Activated T-cell treated with anti-CD3 and anti-CD28 coated beads, Interleukin-2, amount 50 U/mL, for 72 hours (primary cell): ENCODE measurements around the gene SUGCT. TPM values are rescaled to one million over a fixed set of nuclear protein-coding genes. Genes with fewer than 3 reads are reported as not detected.

Experiments
- ATAC-seq, 2 donors: fragments of 150-1000 bp; cut with Tn5 transposase; replicated peaks in 1 of 2; 2 replicates each; pipeline ENCODE4 v1.10.0; 2021; ENCODE audit warnings: moderate library complexity in 2 of 2, mild to moderate bottlenecking in 1 of 2
- DNase-seq, 2 donors: peaks; one replicate each; pipeline ENCODE4 v3.0.0; 2021 to 2022; ENCODE audit warnings: mixed read lengths in 1 of 2
- H3K27ac Mint-ChIP-seq: one replicate; pipeline ENCODE4 v1.8.0; 2022; ENCODE audit warnings: mild to moderate bottlenecking, moderate library complexity, mixed read lengths
- H3K27me3 Mint-ChIP-seq: one replicate; pipeline ENCODE4 v1.8.0; 2022; ENCODE audit warnings: low read depth, mixed read lengths
- H3K36me3 Mint-ChIP-seq, 2 donors: one replicate each; pipeline ENCODE4 v1.8.0; 2022; ENCODE audit warnings: mixed read lengths in 2 of 2, mild to moderate bottlenecking in 1 of 2; ENCODE audit not compliant: insufficient read depth in 2 of 2
- H3K4me1 Mint-ChIP-seq: one replicate; pipeline ENCODE4 v1.8.0; 2022; ENCODE audit warnings: low read depth, mixed read lengths
- H3K4me3 Mint-ChIP-seq, 2 donors: one replicate each; pipeline ENCODE4 v1.8.0; 2022; ENCODE audit warnings: mild to moderate bottlenecking in 2 of 2, mixed read lengths in 2 of 2, moderate library complexity in 2 of 2
- H3K9me3 Mint-ChIP-seq, 2 donors: one replicate each; pipeline ENCODE4 v1.8.0; 2022; ENCODE audit warnings: mixed read lengths in 2 of 2
- total RNA-seq, 2 donors: library from RNA; stranded (reverse); gene quantifications; one replicate each; pipeline ENCODE4 v1.2.3, GENCODE V29; 2022

The SUGCT gene
- total RNA-seq, 2 donors from 2014 or later, result 1.5 to 1.6 TPM

- H3K4me1 Mint-ChIP-seq, result no peaks in the 10 kb centered on the region
- H3K27me3 Mint-ChIP-seq, result no peaks in the 10 kb centered on the region
- DNase-seq (no peak), ATAC-seq (no peak)
- H3K4me3 Mint-ChIP-seq, result no peak overlapping the region
- peaks cover 1 to 4% of the 10 kb centered on the region in 2 donors for H3K9me3 Mint-ChIP-seq
- H3K36me3 Mint-ChIP-seq, result no peaks in the 10 kb centered on the region
- H3K27ac Mint-ChIP-seq, result no peak overlapping the region
Measured at GRCh38 chr7:40753455-40753854, 618.6 kb downstream of the SUGCT start.

GRCh38 chr7:40755438-40755837, 620.6 kb downstream of the SUGCT start:
- no peaks in the 10 kb centered on the region for H3K27me3 Mint-ChIP-seq
- no peak overlapping the region for H3K27ac Mint-ChIP-seq
- H3K4me1 Mint-ChIP-seq, result no peaks in the 10 kb centered on the region
- H3K9me3 Mint-ChIP-seq, result peaks cover 1 to 3% of the 10 kb centered on the region in 2 donors
- H3K4me3 Mint-ChIP-seq, result no peak overlapping the region
- DNase-seq (no peak), ATAC-seq (no peak)
- no peaks in the 10 kb centered on the region for H3K36me3 Mint-ChIP-seq

GRCh38 chr7:40757109-40757508, 622.3 kb downstream of the SUGCT start:
- Mint-ChIP-seq H3K27me3 (no peaks in the 10 kb centered on the region), H3K9me3 (no peaks in the 10 kb centered on the region), H3K4me1 (no peaks in the 10 kb centered on the region), H3K36me3 (no peaks in the 10 kb centered on the region), H3K27ac (no peak overlapping the region), H3K4me3 (no peak overlapping the region)
- no peak for ATAC-seq
- DNase-seq, result no peak

- ATAC-seq, result no peak
Measured at GRCh38 chr7:40758590-40758989, 623.8 kb downstream of the SUGCT start.

GRCh38 chr7:40760293-40760964, 625.6 kb downstream of the SUGCT start:
- Mint-ChIP-seq H3K27me3 (no peaks in the 10 kb centered on the region), H3K4me1 (no peaks in the 10 kb centered on the region), H3K36me3 (no peaks in the 10 kb centered on the region), H3K4me3 (no peak overlapping the region), H3K27ac (no peak overlapping the region), H3K9me3 (no peaks in the 10 kb centered on the region)
- no peak for DNase-seq
- no peak for ATAC-seq

More at GRCh38 chr7:40758590-40758989, 623.8 kb downstream of the SUGCT start:
- Mint-ChIP-seq H3K4me1 (no peaks in the 10 kb centered on the region), H3K9me3 (no peaks in the 10 kb centered on the region), H3K36me3 (no peaks in the 10 kb centered on the region), H3K27me3 (no peaks in the 10 kb centered on the region), H3K4me3 (no peak overlapping the region), H3K27ac (no peak overlapping the region)
- no peak for DNase-seq

GRCh38 chr7:40760987-40761386, 626.2 kb downstream of the SUGCT start:
- H3K4me1 Mint-ChIP-seq, result no peaks in the 10 kb centered on the region
- H3K4me3 Mint-ChIP-seq, result no peak overlapping the region
- no peaks in the 10 kb centered on the region for H3K36me3 Mint-ChIP-seq
- no peaks in the 10 kb centered on the region for H3K9me3 Mint-ChIP-seq
- H3K27ac Mint-ChIP-seq, result no peak overlapping the region
- H3K27me3 Mint-ChIP-seq, result no peaks in the 10 kb centered on the region
- no peak for DNase-seq
- no peak for ATAC-seq

DNA sequence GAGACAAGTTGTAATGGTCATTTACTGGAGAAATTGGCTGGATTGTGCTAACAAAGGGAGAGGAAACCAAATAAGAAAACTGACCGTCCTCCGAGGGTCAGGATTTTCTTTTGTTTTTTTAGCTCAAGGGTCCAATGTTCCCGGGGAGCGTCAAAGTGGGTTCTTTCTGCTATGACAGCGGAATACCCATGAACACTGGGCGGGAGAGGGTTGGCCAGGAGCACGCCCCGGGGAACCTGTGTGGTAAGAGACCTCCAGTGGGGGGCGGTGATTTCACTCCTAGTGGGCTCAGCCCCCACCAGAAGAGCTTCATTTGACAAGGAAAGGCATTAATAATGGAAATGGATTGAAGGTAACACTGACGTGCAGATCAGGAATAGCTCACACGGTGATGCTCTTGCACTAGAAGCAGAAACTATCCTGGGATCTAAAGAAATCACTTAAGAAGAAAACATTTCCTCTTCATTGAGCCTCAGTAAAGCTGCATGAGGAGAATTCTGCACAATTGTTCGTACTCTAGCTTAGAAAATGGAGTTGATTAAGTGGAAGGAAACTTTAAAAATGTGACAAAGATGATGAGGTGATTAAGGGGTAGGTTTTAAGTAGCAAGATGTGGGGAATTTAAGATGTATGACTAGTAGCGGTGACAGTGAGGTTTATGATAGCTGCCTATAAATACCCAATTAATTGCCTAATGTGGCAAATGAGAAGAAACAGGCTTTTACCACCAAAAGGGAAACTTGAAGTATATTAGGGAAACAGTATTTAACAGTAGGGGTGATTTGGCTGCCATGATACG, 627.2 kb downstream of the SUGCT start:
- Mint-ChIP-seq H3K4me3 (no peak overlapping the region), H3K27me3 (no peaks in the 10 kb centered on the region), H3K4me1 (no peaks in the 10 kb centered on the region), H3K36me3 (no peaks in the 10 kb centered on the region), H3K27ac (no peak overlapping the region), H3K9me3 (no peaks in the 10 kb centered on the region)
- ATAC-seq (no peak), DNase-seq (no peak)

DNA sequence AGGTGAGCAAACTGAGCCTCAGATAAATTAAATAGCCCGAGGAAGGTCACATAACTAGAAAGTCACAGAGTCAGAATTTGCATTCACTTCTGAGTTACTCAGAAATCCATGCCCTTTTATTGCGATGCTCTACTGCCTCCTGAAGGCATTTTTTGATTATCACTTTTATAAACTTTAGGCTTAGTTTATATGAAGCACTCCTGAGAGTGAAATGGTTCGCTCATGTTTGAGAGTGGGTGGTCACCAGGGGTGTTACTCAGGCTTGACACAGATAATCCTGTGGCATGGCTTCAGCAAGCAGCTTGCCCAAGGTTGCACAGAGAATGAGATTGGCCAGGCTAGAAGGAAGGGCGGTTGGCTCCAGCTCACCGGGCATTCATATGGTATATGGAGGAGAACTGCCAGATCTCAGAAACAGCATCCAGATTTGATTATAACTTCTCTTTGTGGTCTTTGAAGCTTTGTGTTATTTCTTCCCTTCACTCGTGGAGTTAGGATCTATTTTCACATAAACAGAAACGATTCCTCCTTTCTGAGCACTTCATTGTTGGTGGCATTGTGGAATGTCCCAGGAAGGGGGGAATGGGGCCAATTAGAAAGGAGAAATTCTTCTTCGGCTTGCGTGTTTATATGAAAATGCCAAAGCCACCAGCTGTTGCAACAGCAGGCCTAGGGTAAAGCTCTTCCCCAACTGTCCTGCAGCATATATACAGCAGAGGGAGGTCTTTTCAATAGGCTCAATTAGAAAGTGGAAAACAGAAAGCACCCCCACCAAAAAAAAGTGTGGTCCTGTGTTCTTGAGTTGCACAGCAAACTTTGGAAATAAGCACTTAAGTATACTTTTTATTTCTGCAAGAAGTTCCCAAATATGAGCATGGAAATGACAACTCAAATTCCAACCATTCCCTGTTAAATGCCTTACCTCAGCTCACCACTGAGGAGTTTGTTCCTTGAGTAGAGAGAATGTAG, 628.8 kb downstream of the SUGCT start:
- H3K9me3 Mint-ChIP-seq, result no peaks in the 10 kb centered on the region
- no peaks in the 10 kb centered on the region for H3K4me1 Mint-ChIP-seq
- ATAC-seq (no peak), DNase-seq (no peak)
- H3K36me3 Mint-ChIP-seq, result no peaks in the 10 kb centered on the region
- no peaks in the 10 kb centered on the region for H3K27me3 Mint-ChIP-seq
- H3K4me3 Mint-ChIP-seq, result no peak overlapping the region
- H3K27ac Mint-ChIP-seq, result no peak overlapping the region

DNA sequence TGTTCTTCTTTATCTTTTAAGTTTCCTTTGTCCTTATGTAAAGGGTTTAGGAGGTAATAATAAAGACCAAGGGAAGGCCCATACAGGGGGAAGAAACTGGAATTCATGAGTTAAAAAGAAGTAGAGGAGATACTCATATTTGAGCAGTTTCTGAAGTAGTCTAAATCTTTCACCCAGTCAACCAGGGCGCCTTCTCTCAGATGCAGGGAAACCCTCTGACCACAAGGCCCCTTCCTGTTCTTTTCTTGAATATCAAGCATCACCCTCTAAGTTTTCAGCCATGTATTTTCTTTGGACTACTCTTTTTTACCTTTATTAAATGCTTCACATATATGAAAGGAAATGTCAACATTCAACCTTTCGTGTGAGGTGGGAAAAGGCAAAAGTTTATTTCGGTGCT, 630.8 kb downstream of the SUGCT start:
- Mint-ChIP-seq H3K27me3 (no peaks in the 10 kb centered on the region), H3K4me1 (no peaks in the 10 kb centered on the region), H3K9me3 (no peaks in the 10 kb centered on the region), H3K4me3 (no peak overlapping the region), H3K36me3 (no peaks in the 10 kb centered on the region), H3K27ac (no peak overlapping the region)
- no peak for DNase-seq
- ATAC-seq, result no peak

DNA sequence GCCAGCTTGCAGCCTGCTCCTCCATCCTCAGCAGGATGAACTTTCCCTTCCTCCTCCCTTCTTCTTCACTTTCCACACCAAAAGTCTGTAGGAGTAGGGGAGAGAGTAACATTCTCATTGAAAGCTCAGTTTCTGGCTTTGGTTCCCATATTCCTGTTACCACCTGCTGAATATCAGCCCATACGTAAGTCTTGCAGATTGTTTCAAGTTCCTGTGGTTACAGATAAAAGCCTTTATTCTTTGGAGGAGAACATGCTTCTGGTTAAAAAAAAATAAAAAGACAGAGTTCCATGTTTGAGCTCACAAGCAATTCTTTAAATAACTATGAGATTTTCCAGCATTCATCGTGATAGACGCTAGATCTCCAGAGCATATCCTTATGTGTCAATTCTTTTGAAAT, 637.3 kb downstream of the SUGCT start:
- Mint-ChIP-seq H3K4me1 (no peaks in the 10 kb centered on the region), H3K4me3 (no peak overlapping the region), H3K27me3 (no peaks in the 10 kb centered on the region), H3K9me3 (no peaks in the 10 kb centered on the region), H3K36me3 (no peaks in the 10 kb centered on the region), H3K27ac (no peak overlapping the region)
- DNase-seq, result no peak
- no peak for ATAC-seq

DNA sequence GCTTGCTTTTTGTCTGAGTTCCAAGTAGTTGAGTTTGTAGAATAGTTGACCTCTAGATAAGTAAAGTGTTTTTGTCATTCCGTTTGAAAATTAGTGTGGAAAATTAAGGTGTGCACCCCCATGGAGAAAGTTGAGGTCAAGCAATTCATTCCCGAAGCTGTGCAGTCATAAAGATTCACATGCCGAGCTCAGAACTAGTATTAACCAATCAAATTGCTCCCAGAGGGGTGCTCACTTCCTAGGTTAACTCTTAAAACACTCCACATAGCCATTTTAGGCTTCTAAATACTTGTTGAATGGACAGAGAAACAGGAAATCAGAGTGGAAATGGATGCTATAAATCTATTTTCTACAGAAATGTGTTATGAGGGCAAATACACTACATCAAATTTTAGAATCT, 638.9 kb downstream of the SUGCT start:
- Mint-ChIP-seq H3K27me3 (no peaks in the 10 kb centered on the region), H3K9me3 (no peaks in the 10 kb centered on the region), H3K36me3 (no peaks in the 10 kb centered on the region), H3K4me1 (no peaks in the 10 kb centered on the region), H3K27ac (no peak overlapping the region), H3K4me3 (no peak overlapping the region)
- ATAC-seq, result no peak
- no peak for DNase-seq

DNA sequence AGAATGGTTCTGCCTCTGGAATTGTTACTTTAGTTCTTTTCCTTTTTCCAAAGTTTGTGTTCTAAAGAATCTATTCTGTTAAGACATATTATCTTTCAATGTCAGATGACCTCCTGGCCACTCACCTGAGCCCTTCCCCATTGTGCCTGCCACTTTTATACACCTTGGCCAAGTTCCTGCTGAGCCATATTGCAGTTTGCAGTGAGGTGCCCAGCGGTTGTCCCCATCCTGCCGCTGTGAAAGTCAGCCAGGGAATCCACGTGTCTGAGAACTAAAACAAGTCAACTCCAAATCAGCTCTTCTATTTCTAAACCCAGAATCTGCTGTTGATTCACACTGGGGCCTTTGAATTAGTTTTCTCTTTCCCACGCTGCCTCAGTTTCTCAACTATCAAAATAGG, 641.1 kb downstream of the SUGCT start:
- Mint-ChIP-seq H3K27me3 (no peaks in the 10 kb centered on the region), H3K9me3 (no peaks in the 10 kb centered on the region), H3K36me3 (no peaks in the 10 kb centered on the region), H3K4me1 (no peaks in the 10 kb centered on the region), H3K27ac (no peak overlapping the region), H3K4me3 (no peak overlapping the region)
- ATAC-seq (no peak), DNase-seq (no peak)

GRCh38 chr7:40777730-40778312, 643.0 kb downstream of the SUGCT start:
- no peaks in the 10 kb centered on the region for H3K27me3 Mint-ChIP-seq
- H3K4me1 Mint-ChIP-seq, result no peaks in the 10 kb centered on the region
- no peaks in the 10 kb centered on the region for H3K36me3 Mint-ChIP-seq
- no peaks in the 10 kb centered on the region for H3K9me3 Mint-ChIP-seq
- ATAC-seq, result peak; percentile 48 to 60
- H3K27ac Mint-ChIP-seq, result no peak overlapping the region
- DNase-seq, result no peak
- no peak overlapping the region for H3K4me3 Mint-ChIP-seq
